K562 (cell line): ENCODE measurements around the gene PIERCE2. TPM values are rescaled to one million over a fixed set of nuclear protein-coding genes. Genes with fewer than 3 reads are reported as not detected.

Experiments
- ATAC-seq: fragments of 200-7000 bp; cut with Tn5 transposase; 3 replicates; pipeline ENCODE4 v1.9.1; 2020; ENCODE audit warnings: moderate library complexity
- BruUV-seq: library from RNA; stranded (reverse); fragments of 400-500 nt; replicated peaks from 2 replicates; lab custom pipeline; 2021; lab: Mats Ljungman, UMichigan
- CTCF ChIA-PET: fragments of 300-600 bp; formaldehyde crosslinking; extraction: SDS; loops from one replicate; lab custom pipeline; 2021; ENCODE audit warnings: low intra/inter-chr PET ratio; lab: Yijun Ruan, JAX
- POLR2A ChIA-PET: fragments of 300-600, 350-650 bp; sonication (Branson Sonifier 250); formaldehyde crosslinking; extraction: SDS; loops from one replicate; lab custom pipeline; 2021; ENCODE audit warnings: antibody characterized with exemption, inconsistent platforms; lab: Yijun Ruan, JAX
- DNase-seq, 4 experiments: peaks; one replicate each; pipeline versions ENCODE4 v3.0.0 to v3.0.0-alpha.2; 2011 to 2018; ENCODE audit warnings: low spot score in 3 of 4, mixed read lengths in 3 of 4; ENCODE audit errors: extremely low read depth in 1 of 4
- FAIRE-seq: peaks from 2 replicates; lab custom pipeline; 2011; peaks lifted over from hg19 to GRCh38; lab: Jason Lieb, UNC
- H2AFZ ChIP-seq: 2 replicates; pipeline ENCODE4 v1.6.0; 2011; ENCODE audit warnings: low read depth, low read length, control low read depth, inconsistent platforms
- H3K27ac ChIP-seq: fragments of 200-600 bp; 3 replicates; pipeline ENCODE4 v1.8.0; 2011; ENCODE audit warnings: low read depth, mild to moderate bottlenecking, control low read depth, inconsistent platforms, low read length, moderate library complexity, mixed read lengths; ENCODE audit errors: extremely low read depth
- H3K27me3 ChIP-seq, 2 experiments: fragments of 300-600 bp in 1 of 2; 2 replicates in 1 of 2; 3 replicates in 1 of 2; pipeline versions ENCODE4 v1.6.0 to v1.8.0; 2011; ENCODE audit warnings: inconsistent platforms in 2 of 2, low read length in 2 of 2, mild to moderate bottlenecking in 1 of 2, mixed read lengths in 1 of 2, moderate library complexity in 1 of 2; ENCODE audit not compliant: control insufficient read depth in 2 of 2, insufficient read depth in 2 of 2
- H3K36me3 ChIP-seq: fragments of 300-600 bp; 3 replicates; pipeline ENCODE4 v1.8.0; 2011; ENCODE audit warnings: mild to moderate bottlenecking, low read length, inconsistent platforms; ENCODE audit not compliant: control insufficient read depth, insufficient read depth
- H3K4me1 ChIP-seq, 2 experiments: fragments of 200-600 bp in 1 of 2; replicated peaks in 1 of 2; 2 replicates in 1 of 2; 3 replicates in 1 of 2; pipeline versions ENCODE4 v1.5.1 to v1.8.0; 2011; ENCODE audit warnings: inconsistent platforms in 2 of 2, low read length in 2 of 2, mild to moderate bottlenecking in 1 of 2, mixed read lengths in 1 of 2, moderate library complexity in 1 of 2; ENCODE audit not compliant: control insufficient read depth in 2 of 2, insufficient read depth in 2 of 2
- H3K4me2 ChIP-seq: 2 replicates; pipeline ENCODE4 v1.6.1; 2011; ENCODE audit warnings: low read length, control low read depth, inconsistent platforms, mixed read lengths; ENCODE audit not compliant: insufficient read depth
- H3K4me3 ChIP-seq: fragments of 200-600 bp; sonication (generic), shearing (Covaris generic); 2 replicates; pipeline ENCODE4 v1.5.1; 2016; ENCODE audit warnings: control low read depth, inconsistent platforms
- H3K79me2 ChIP-seq: fragments of 200-600 bp; 3 replicates; pipeline ENCODE4 v1.8.0; 2011; ENCODE audit warnings: low read length, inconsistent platforms; ENCODE audit not compliant: control insufficient read depth, insufficient read depth
- H3K9ac ChIP-seq, 2 experiments: 2 replicates each; pipeline versions ENCODE4 v1.6.0 to v1.6.1; 2011; ENCODE audit warnings: low read depth in 2 of 2, low read length in 2 of 2, control low read depth in 1 of 2, inconsistent platforms in 1 of 2, mild to moderate bottlenecking in 1 of 2, mixed read lengths in 1 of 2; ENCODE audit not compliant: insufficient read depth in 1 of 2
- H3K9me1 ChIP-seq: one replicate; pipeline ENCODE4 v1.6.0; 2011; ENCODE audit warnings: inconsistent platforms, mild to moderate bottlenecking, low read length, moderate library complexity; ENCODE audit not compliant: control insufficient read depth, insufficient read depth
- H3K9me3 ChIP-seq: replicated peaks from 2 replicates; pipeline ENCODE4 v1.5.1; 2011; ENCODE audit warnings: low read depth, low read length, inconsistent platforms; ENCODE audit not compliant: control insufficient read depth, insufficient read depth
- H4K20me1 ChIP-seq: replicated peaks from 2 replicates; pipeline ENCODE4 v1.6.1; 2011; ENCODE audit warnings: low read length, inconsistent platforms, mixed read lengths; ENCODE audit not compliant: control insufficient read depth, insufficient read depth
- EP400 ChIP-seq: fragments of 450-650 bp; IDR thresholded peaks from 2 replicates; pipeline ENCODE4 v1.6.1; 2017; ENCODE audit warnings: antibody characterized with exemption, mild to moderate bottlenecking, moderate library complexity
- GABPB1 ChIP-seq: sonication (generic); formaldehyde crosslinking; IDR thresholded peaks from 2 replicates; pipeline ENCODE4 v1.8.0; 2022; ENCODE audit warnings: mild to moderate bottlenecking, missing genetic modification reagents
- IFI16 ChIP-seq: fragments of 250-450 bp; sonication (Bioruptor Pico); IDR thresholded peaks from 2 replicates; pipeline ENCODE4 v2.1.2; 2022; ENCODE audit warnings: mild to moderate bottlenecking, inconsistent platforms
- KAT2B ChIP-seq: IDR thresholded peaks from one replicate; pipeline ENCODE4 v1.6.1; 2012; ENCODE audit warnings: low read depth, mild to moderate bottlenecking, control low read depth, inconsistent platforms, low read length, moderate library complexity
- L3MBTL2 ChIP-seq: fragments of 450-650 bp; IDR thresholded peaks from 2 replicates; pipeline ENCODE4 v1.6.1; 2016; ENCODE audit warnings: mild to moderate bottlenecking, moderate library complexity
- MTA2 ChIP-seq: fragments of 450-650 bp; IDR thresholded peaks from 2 replicates; pipeline ENCODE4 v1.6.1; 2016; ENCODE audit warnings: low read depth
- RAD51 ChIP-seq: fragments of 450-650 bp; IDR thresholded peaks from 2 replicates; pipeline ENCODE4 v1.7.1; 2016; ENCODE audit warnings: low read depth, mild to moderate bottlenecking, borderline replicate concordance
- SIN3A ChIP-seq, 2 experiments: fragments of 150-350 bp in 1 of 2; IDR thresholded peaks; 2 replicates each; pipeline ENCODE4 v1.6.1; 2011 to 2016; ENCODE audit warnings: borderline replicate concordance in 2 of 2, low read depth in 2 of 2, low read length in 2 of 2, mild to moderate bottlenecking in 2 of 2, moderate library complexity in 2 of 2; ENCODE audit not compliant: control insufficient read depth in 1 of 2
- TAF7 ChIP-seq: fragments of 450-650 bp; IDR thresholded peaks from 2 replicates; pipeline ENCODE4 v1.6.1; 2016; ENCODE audit warnings: missing genetic modification characterization, missing compliant biosample characterization
- WGBS: fragments of 100-300 bp; shearing (Covaris generic); methylation state at CpG from one replicate; pipeline ENCODE4 v1.1.6; 2016; ENCODE audit warnings: low coverage, mixed read lengths; ENCODE audit not compliant: insufficient coverage; ENCODE audit errors: missing lambda C conversion rate; 5-methylcytosine and 5-hydroxymethylcytosine counted together
- in situ Hi-C: fragments of 300-500 bp; cut with MboI; formaldehyde crosslinking; loops from 4 replicates; pipeline ENCODE4 v1.15.0; 2018; ENCODE audit warnings: inconsistent platforms, mixed read lengths
- intact Hi-C: fragments of 100-400 bp; cut with micrococcal nuclease; formaldehyde crosslinking; loops from 2 replicates; pipeline ENCODE4 v1.14.2; 2022
- polyA plus RNA-seq, 8 experiments: library from polyadenylated mRNA; depleted of rRNA in 4 of 8; stranded (reverse) in 5 of 8; unstranded in 3 of 8; fragments of >200 nt; fragmentation: Nextera tagmentation in 2 of 8; fragmentation: Illumina TruSeq in 1 of 8; extraction: Ambion mirVana in 2 of 8; extraction: Trizol in 1 of 8; gene quantifications; 2 replicates each; pipeline versions ENCODE4 v1.2.1 to v1.2.3, GENCODE V29; 2011 to 2014; ENCODE audit warnings: inconsistent platforms in 1 of 8, missing spikeins in 1 of 8
- total RNA-seq, 7 experiments: library from RNA; depleted of rRNA in 6 of 7; stranded (reverse); fragments of >200 nt in 6 of 7; fragmentation: Illumina TruSeq in 2 of 7; extraction: Trizol in 2 of 7; gene quantifications; 2 replicates each; pipeline versions ENCODE4 v1.2.1 to v1.2.3, GENCODE V29; 2011 to 2021; ENCODE audit warnings: low replicate concordance in 1 of 7

Gene PIERCE2
- total and polyA plus RNA-seq, 9 of the 15 experiments (the other 6 are each of a cell fraction or from before 2014, with no cell fraction given), result 2.9 to 4.8 (median 4.0) TPM

GRCh38 chr15:55457401-55458022 is 49.2 kb downstream of the PIERCE2 start:
- no peak for TF ChIP-seq KAT2B
- TF ChIP-seq TAF7 (tag), result no peak
- TF ChIP-seq RAD51, result no peak
- no peak for TF ChIP-seq GABPB1 (CRISPR knock-in tag)
- TF ChIP-seq SIN3A (IDR thresholded peaks at IDR 0.05; ENCODE audit: borderline replicate concordance in 2 of 2, control insufficient read depth in 1 of 2, low read depth in 2 of 2, low read length in 2 of 2), result no peak
- no peak for TF ChIP-seq IFI16 (CRISPR knock-in tag)
- TF ChIP-seq EP400, result no peak
- no peak for TF ChIP-seq MTA2
- TF ChIP-seq L3MBTL2, result no peak
- no TSS peak for BruUV-seq
- Histone ChIP-seq H3K4me3 (no peak overlapping the region), H3K36me3 (no peaks in the 10 kb centered on the region), H3K9ac (no peak overlapping the region), H3K27ac (no peak overlapping the region), H2AFZ (no peak overlapping the region), H4K20me1 (no peaks in the 10 kb centered on the region), H3K9me3 (no peaks in the 10 kb centered on the region), H3K27me3 (peaks cover 0 to 4% of the 10 kb centered on the region in 2 experiments; a peak in 2 of 5 replicates), H3K9me1 (no peaks in the 10 kb centered on the region), H3K79me2 (no peaks in the 10 kb centered on the region), H3K4me2 (no peak overlapping the region), H3K4me1 (no peaks in the 10 kb centered on the region)
- ATAC-seq, result no peak
- in situ Hi-C loops, result no loop called here
- ChIA-PET POLR2A (no interaction called here), CTCF (no interaction called here)
- intact Hi-C loops, result no loop called here
- DNase-seq, result no peak
- FAIRE-seq, result no peak
- WGBS, result 2% methylated on average over 5 of the region's 5 CpGs
